C4-2B (cell line): Measurements from ENCODE around the gene PLIN5.

Experiments used
- CTCF ChIP-seq: fragments of 450-650 bp; conservative IDR thresholded peaks from 2 replicates; pipeline ENCODE4 v1.5.1; 2017; ENCODE audit warnings: mild to moderate bottlenecking
- ZFX ChIP-seq: fragments of 450-650 bp; IDR thresholded peaks from 2 replicates; pipeline ENCODE4 v1.6.1; 2017

GRCh38 chr19:4512070-4512469 is 23.0 kb downstream of the PLIN5 start:
- TF ChIP-seq CTCF (no peak), ZFX (no peak)
